ENCODE data around the gene NPIPB8. TPM values are rescaled to one million over a fixed set of nuclear protein-coding genes. Genes with fewer than 3 reads are reported as not detected.
"Not testable (repeated sequence)": the region's sequence is repeated elsewhere in the genome, so short reads cannot be mapped to it uniquely, and the experiment has no call there.

The NPIPB8 gene
- total RNA-seq, 4 donors from 2014 or later: 0.27 to 0.32 TPM; not detected in 2

DNA sequence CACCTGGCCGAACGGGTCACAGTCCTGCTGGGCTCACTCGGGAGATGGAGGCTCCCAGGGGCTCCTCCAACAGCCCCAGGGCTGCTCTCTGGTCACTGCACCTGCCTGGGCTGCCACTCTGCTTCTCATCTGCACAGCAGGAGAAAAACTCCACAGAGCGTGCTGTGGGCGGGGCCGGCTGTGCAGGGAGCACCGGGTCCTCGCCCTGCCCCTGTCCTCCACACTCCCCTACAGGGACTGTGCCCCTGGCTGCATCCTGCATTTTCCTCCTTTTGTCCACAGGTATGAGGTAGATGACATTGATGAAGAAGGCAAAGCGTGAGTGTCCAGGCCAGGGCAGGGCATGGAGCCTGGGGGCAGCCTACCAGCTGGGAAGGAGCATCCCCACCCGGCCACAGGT lies 35.8 kb upstream of the NPIPB8 start:
- H3K27ac ChIP-seq; H3K9me3 ChIP-seq; H3K27me3 ChIP-seq; DNase-seq; in situ Hi-C loops (cut with MboI; ENCODE audit: low pct_ligation_motif_present in 1 of 4, low pct_unique_long_range_greater_than_20kb in 1 of 4, low sequenced_read_pairs in 3 of 4); H3K36me3 ChIP-seq; intact Hi-C loops (cut with DNase I; ENCODE audit: low total_unique reads); H3K4me3 ChIP-seq: not testable (repeated sequence)
- 63% methylated on average over 7 of the region's 10 CpGs; no CpG with 5 or more reads in 1 of the 2 donors for WGBS, 2 donors (ENCODE audit: low coverage in 1 of 2)
- H3K4me1 ChIP-seq: peaks cover 0 to 11% (median 3%) of the 10 kb centered on the region in 4 donors

GRCh38 chr16:28602529-28602928 lies 35.3 kb upstream of the NPIPB8 start:
- intact Hi-C loops (cut with DNase I; ENCODE audit: low total_unique reads) (no loop called here), in situ Hi-C loops (cut with MboI; ENCODE audit: low pct_ligation_motif_present in 1 of 4, low pct_unique_long_range_greater_than_20kb in 1 of 4, low sequenced_read_pairs in 3 of 4) (no loop called here)
- 56% methylated on average over 6 of the region's 6 CpGs; no CpG with 5 or more reads in 1 of the 2 donors for WGBS, 2 donors (ENCODE audit: low coverage in 1 of 2)
- Histone ChIP-seq H3K27me3 (no peaks in the 10 kb centered on the region), H3K27ac (no peak overlapping the region), H3K4me3 (no peak overlapping the region), H3K9me3 (no peaks in the 10 kb centered on the region), H3K4me1 (peaks cover 0 to 6% (median 0%) of the 10 kb centered on the region in 4 donors), H3K36me3 (no peaks in the 10 kb centered on the region)
- TF ChIP-seq POLR2AphosphoS5 (IDR thresholded peaks at IDR 0.05) (no peak), POLR2A (IDR thresholded peaks at IDR 0.05) (no peak), EP300 (IDR thresholded peaks at IDR 0.05; ENCODE audit: low read depth) (no peak)
- TF ChIP-seq, protein P1, sequence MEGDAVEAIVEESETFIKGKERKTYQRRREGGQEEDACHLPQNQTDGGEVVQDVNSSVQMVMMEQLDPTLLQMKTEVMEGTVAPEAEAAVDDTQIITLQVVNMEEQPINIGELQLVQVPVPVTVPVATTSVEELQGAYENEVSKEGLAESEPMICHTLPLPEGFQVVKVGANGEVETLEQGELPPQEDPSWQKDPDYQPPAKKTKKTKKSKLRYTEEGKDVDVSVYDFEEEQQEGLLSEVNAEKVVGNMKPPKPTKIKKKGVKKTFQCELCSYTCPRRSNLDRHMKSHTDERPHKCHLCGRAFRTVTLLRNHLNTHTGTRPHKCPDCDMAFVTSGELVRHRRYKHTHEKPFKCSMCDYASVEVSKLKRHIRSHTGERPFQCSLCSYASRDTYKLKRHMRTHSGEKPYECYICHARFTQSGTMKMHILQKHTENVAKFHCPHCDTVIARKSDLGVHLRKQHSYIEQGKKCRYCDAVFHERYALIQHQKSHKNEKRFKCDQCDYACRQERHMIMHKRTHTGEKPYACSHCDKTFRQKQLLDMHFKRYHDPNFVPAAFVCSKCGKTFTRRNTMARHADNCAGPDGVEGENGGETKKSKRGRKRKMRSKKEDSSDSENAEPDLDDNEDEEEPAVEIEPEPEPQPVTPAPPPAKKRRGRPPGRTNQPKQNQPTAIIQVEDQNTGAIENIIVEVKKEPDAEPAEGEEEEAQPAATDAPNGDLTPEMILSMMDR (IDR thresholded peaks at IDR 0.05): no peak
- no peak for DNase-seq

- no peaks in the 10 kb centered on the region for H3K36me3 ChIP-seq
- intact Hi-C loops (cut with DNase I; ENCODE audit: low total_unique reads) (no loop called here), in situ Hi-C loops (cut with MboI; ENCODE audit: low pct_ligation_motif_present in 1 of 4, low pct_unique_long_range_greater_than_20kb in 1 of 4, low sequenced_read_pairs in 3 of 4) (no loop called here)
- H3K4me1 ChIP-seq: peaks cover 0 to 5% (median 0%) of the 10 kb centered on the region in 4 donors
- no peaks in the 10 kb centered on the region for H3K9me3 ChIP-seq
- no peak for DNase-seq
- WGBS, 2 donors (ENCODE audit: low coverage in 1 of 2): 84% methylated on average over 11 of the region's 11 CpGs; no CpG with 5 or more reads in 1 of the 2 donors
- no peaks in the 10 kb centered on the region for H3K27me3 ChIP-seq
- TF ChIP-seq EP300 (IDR thresholded peaks at IDR 0.05; ENCODE audit: low read depth): no peak
- TF ChIP-seq, protein P1 (IDR thresholded peaks at IDR 0.05): no peak
- no peak for TF ChIP-seq POLR2A (IDR thresholded peaks at IDR 0.05)
- no peak for TF ChIP-seq POLR2AphosphoS5 (IDR thresholded peaks at IDR 0.05)
- H3K4me3 ChIP-seq: no peak overlapping the region
- no peak overlapping the region for H3K27ac ChIP-seq
Measured at GRCh38 chr16:28603381-28604185, 34.3 kb upstream of the NPIPB8 start.

GRCh38 chr16:28604186-28604565 lies 33.7 kb upstream of the NPIPB8 start:
- Histone ChIP-seq H3K4me1 (peaks cover 0 to 9% (median 4%) of the 10 kb centered on the region in 4 donors), H3K36me3 (no peaks in the 10 kb centered on the region), H3K9me3 (no peaks in the 10 kb centered on the region), H3K4me3 (no peak overlapping the region), H3K27me3 (no peaks in the 10 kb centered on the region), H3K27ac (no peak overlapping the region)
- 74% methylated on average over 8 of the region's 8 CpGs; no CpG with 5 or more reads in 1 of the 2 donors for WGBS, 2 donors (ENCODE audit: low coverage in 1 of 2)
- intact Hi-C loops (cut with DNase I; ENCODE audit: low total_unique reads): no loop called here
- TF ChIP-seq EP300 (IDR thresholded peaks at IDR 0.05; ENCODE audit: low read depth) (no peak), POLR2A (IDR thresholded peaks at IDR 0.05) (no peak), POLR2AphosphoS5 (IDR thresholded peaks at IDR 0.05) (no peak)
- TF ChIP-seq, protein P1 (IDR thresholded peaks at IDR 0.05): no peak
- in situ Hi-C loops (cut with MboI; ENCODE audit: low pct_ligation_motif_present in 1 of 4, low pct_unique_long_range_greater_than_20kb in 1 of 4, low sequenced_read_pairs in 3 of 4): no loop called here
- DNase-seq: no peak
